Activated CD8-positive, alpha-beta memory T cell treated with anti-CD3 and anti-CD28 coated beads, Interleukin-2, amount 10 ng/mL, durations not matched to agents 7 days and 5 days (primary cell): Measurements from ENCODE around the gene GYG2. TPM values are rescaled to one million over a fixed set of nuclear protein-coding genes. Genes with fewer than 3 reads are reported as not detected.

Source experiments
- ATAC-seq: fragments of 150-1000 bp; cut with Tn5 transposase; one replicate; pipeline ENCODE4 v1.10.0; 2021; ENCODE audit warnings: moderate library complexity
- CTCF ChIA-PET: fragments of 350-600 bp; sonication (Branson Sonifier 250); formaldehyde crosslinking; loops from one replicate; lab custom pipeline; 2021; ENCODE audit warnings: antibody characterized with exemption; lab: Charles Lee
- DNase-seq: peaks from one replicate; pipeline ENCODE4 v3.0.0-alpha.2; 2020
- H3K27ac Mint-ChIP-seq: one replicate; pipeline ENCODE4 v1.8.0; 2021; ENCODE audit warnings: mild to moderate bottlenecking, mixed read lengths
- H3K27me3 Mint-ChIP-seq: one replicate; pipeline ENCODE4 v1.8.0; 2021; ENCODE audit warnings: mixed read lengths
- H3K36me3 Mint-ChIP-seq: one replicate; pipeline ENCODE4 v1.8.0; 2021; ENCODE audit warnings: mild to moderate bottlenecking, mixed read lengths
- H3K4me1 Mint-ChIP-seq: one replicate; pipeline ENCODE4 v1.8.0; 2021; ENCODE audit warnings: mixed read lengths
- H3K4me3 Mint-ChIP-seq: one replicate; pipeline ENCODE4 v1.8.0; 2021; ENCODE audit warnings: mild to moderate bottlenecking, moderate library complexity, mixed read lengths
- H3K9me3 Mint-ChIP-seq: one replicate; pipeline ENCODE4 v1.8.0; 2022; ENCODE audit warnings: low read depth, mixed read lengths
- total RNA-seq, 2 experiments: library from RNA; stranded (reverse); gene quantifications; one replicate each; pipeline ENCODE4 v1.2.3, GENCODE V29; 2021

GYG2 gene
- total RNA-seq, 2 experiments from 2014 or later = not detected

- no peak overlapping the region for H3K27ac Mint-ChIP-seq
Observed at GRCh38 chrX:2824886-2825285, 3.8 kb upstream of the GYG2 start.

GRCh38 chrX:2828959-2829411 lies 255 bp downstream of the GYG2 start:
- no peaks in the 10 kb centered on the region for H3K36me3 Mint-ChIP-seq
- no peak overlapping the region for H3K27ac Mint-ChIP-seq
- no peak overlapping the region for H3K4me3 Mint-ChIP-seq
- no peak for DNase-seq
- CTCF ChIA-PET = no interaction called here
- H3K9me3 Mint-ChIP-seq = no peaks in the 10 kb centered on the region
- H3K27me3 Mint-ChIP-seq = peaks cover 3% of the 10 kb centered on the region
- H3K4me1 Mint-ChIP-seq = no peaks in the 10 kb centered on the region
- no peak for ATAC-seq

More at GRCh38 chrX:2824886-2825285, 3.8 kb upstream of the GYG2 start:
- H3K4me3 Mint-ChIP-seq = no peak overlapping the region
- CTCF ChIA-PET = no interaction called here
- H3K36me3 Mint-ChIP-seq = no peaks in the 10 kb centered on the region
- no peaks in the 10 kb centered on the region for H3K9me3 Mint-ChIP-seq
- peaks cover 7% of the 10 kb centered on the region for H3K4me1 Mint-ChIP-seq
- peaks cover 3% of the 10 kb centered on the region for H3K27me3 Mint-ChIP-seq
- ATAC-seq (no peak), DNase-seq (no peak)

- H3K27me3 Mint-ChIP-seq = peaks cover 3% of the 10 kb centered on the region
- H3K9me3 Mint-ChIP-seq = no peaks in the 10 kb centered on the region
Observed at GRCh38 chrX:2829469-2830246, 928 bp downstream of the GYG2 start.

GRCh38 chrX:2831471-2832228 lies 2.9 kb downstream of the GYG2 start:
- DNase-seq (no peak), ATAC-seq (no peak)
- Mint-ChIP-seq H3K4me3 (no peak overlapping the region), H3K36me3 (no peaks in the 10 kb centered on the region), H3K27me3 (peaks cover 3% of the 10 kb centered on the region), H3K4me1 (no peaks in the 10 kb centered on the region), H3K27ac (no peak overlapping the region), H3K9me3 (no peaks in the 10 kb centered on the region)
- CTCF ChIA-PET = no interaction called here

More at GRCh38 chrX:2829469-2830246, 928 bp downstream of the GYG2 start:
- ATAC-seq (no peak), DNase-seq (no peak)
- no peak overlapping the region for H3K27ac Mint-ChIP-seq
- no peak overlapping the region for H3K4me3 Mint-ChIP-seq
- CTCF ChIA-PET = no interaction called here
- no peaks in the 10 kb centered on the region for H3K4me1 Mint-ChIP-seq
- no peaks in the 10 kb centered on the region for H3K36me3 Mint-ChIP-seq

- H3K4me3 Mint-ChIP-seq = no peak overlapping the region
- DNase-seq (no peak), ATAC-seq (no peak)
- no peak overlapping the region for H3K27ac Mint-ChIP-seq
- CTCF ChIA-PET = no interaction called here
- no peaks in the 10 kb centered on the region for H3K27me3 Mint-ChIP-seq
- H3K4me1 Mint-ChIP-seq = no peaks in the 10 kb centered on the region
- H3K9me3 Mint-ChIP-seq = peaks cover 3% of the 10 kb centered on the region
- no peaks in the 10 kb centered on the region for H3K36me3 Mint-ChIP-seq
Observed at GRCh38 chrX:2837961-2838360, 9.2 kb downstream of the GYG2 start.

GRCh38 chrX:2840961-2841360 lies 12.2 kb downstream of the GYG2 start:
- Mint-ChIP-seq H3K9me3 (peaks cover 5% of the 10 kb centered on the region), H3K4me1 (no peaks in the 10 kb centered on the region), H3K36me3 (no peaks in the 10 kb centered on the region), H3K27me3 (no peaks in the 10 kb centered on the region), H3K27ac (no peak overlapping the region), H3K4me3 (no peak overlapping the region)
- ATAC-seq (no peak), DNase-seq (no peak)
- CTCF ChIA-PET = no interaction called here

GRCh38 chrX:2841537-2841936 lies 12.8 kb downstream of the GYG2 start:
- CTCF ChIA-PET = no interaction called here
- H3K27me3 Mint-ChIP-seq = no peaks in the 10 kb centered on the region
- H3K36me3 Mint-ChIP-seq = no peaks in the 10 kb centered on the region
- DNase-seq (no peak), ATAC-seq (no peak)
- no peak overlapping the region for H3K4me3 Mint-ChIP-seq
- peaks cover 5% of the 10 kb centered on the region for H3K9me3 Mint-ChIP-seq
- no peak overlapping the region for H3K27ac Mint-ChIP-seq
- H3K4me1 Mint-ChIP-seq = no peaks in the 10 kb centered on the region

GRCh38 chrX:2846992-2847391 lies 18.3 kb downstream of the GYG2 start:
- no peaks in the 10 kb centered on the region for H3K27me3 Mint-ChIP-seq
- H3K9me3 Mint-ChIP-seq = peaks cover 2% of the 10 kb centered on the region
- H3K36me3 Mint-ChIP-seq = no peaks in the 10 kb centered on the region
- no peak overlapping the region for H3K4me3 Mint-ChIP-seq
- no peaks in the 10 kb centered on the region for H3K4me1 Mint-ChIP-seq
- H3K27ac Mint-ChIP-seq = no peak overlapping the region
- ATAC-seq (no peak), DNase-seq (no peak)
- CTCF ChIA-PET = no interaction called here

GRCh38 chrX:2848871-2849301 lies 20.2 kb downstream of the GYG2 start:
- no peak overlapping the region for H3K27ac Mint-ChIP-seq
- H3K27me3 Mint-ChIP-seq = no peaks in the 10 kb centered on the region
- DNase-seq = no peak
- no peaks in the 10 kb centered on the region for H3K9me3 Mint-ChIP-seq
- no peaks in the 10 kb centered on the region for H3K4me1 Mint-ChIP-seq
- H3K36me3 Mint-ChIP-seq = no peaks in the 10 kb centered on the region
- H3K4me3 Mint-ChIP-seq = no peak overlapping the region
- CTCF ChIA-PET = no interaction called here
- ATAC-seq = no peak

GRCh38 chrX:2854918-2855317 lies 26.2 kb downstream of the GYG2 start:
- Mint-ChIP-seq H3K9me3 (no peaks in the 10 kb centered on the region), H3K36me3 (no peaks in the 10 kb centered on the region), H3K27ac (no peak overlapping the region), H3K4me3 (no peak overlapping the region), H3K27me3 (no peaks in the 10 kb centered on the region), H3K4me1 (no peaks in the 10 kb centered on the region)
- DNase-seq = no peak
- CTCF ChIA-PET = no interaction called here
- ATAC-seq = no peak

- H3K4me1 Mint-ChIP-seq = no peaks in the 10 kb centered on the region
- no peaks in the 10 kb centered on the region for H3K27me3 Mint-ChIP-seq
- CTCF ChIA-PET = no interaction called here
- H3K27ac Mint-ChIP-seq = no peak overlapping the region
- DNase-seq = no peak
- H3K36me3 Mint-ChIP-seq = no peaks in the 10 kb centered on the region
- ATAC-seq = no peak
- H3K4me3 Mint-ChIP-seq = no peak overlapping the region
- no peaks in the 10 kb centered on the region for H3K9me3 Mint-ChIP-seq
Observed at GRCh38 chrX:2855761-2856160, 27.0 kb downstream of the GYG2 start.

GRCh38 chrX:2857566-2857965 lies 28.8 kb downstream of the GYG2 start:
- Mint-ChIP-seq H3K9me3 (no peaks in the 10 kb centered on the region), H3K4me1 (no peaks in the 10 kb centered on the region), H3K27me3 (no peaks in the 10 kb centered on the region), H3K36me3 (no peaks in the 10 kb centered on the region), H3K4me3 (no peak overlapping the region), H3K27ac (no peak overlapping the region)
- DNase-seq (no peak), ATAC-seq (no peak)
- CTCF ChIA-PET = no interaction called here

- DNase-seq (no peak), ATAC-seq (no peak)
- Mint-ChIP-seq H3K4me1 (no peaks in the 10 kb centered on the region), H3K4me3 (no peak overlapping the region), H3K27me3 (no peaks in the 10 kb centered on the region), H3K27ac (no peak overlapping the region), H3K9me3 (no peaks in the 10 kb centered on the region), H3K36me3 (no peaks in the 10 kb centered on the region)
- CTCF ChIA-PET = no interaction called here
Observed at GRCh38 chrX:2859197-2859797, 30.6 kb downstream of the GYG2 start.

GRCh38 chrX:2862404-2862803 lies 33.7 kb downstream of the GYG2 start:
- Mint-ChIP-seq H3K9me3 (no peaks in the 10 kb centered on the region), H3K27ac (no peak overlapping the region), H3K4me3 (no peak overlapping the region), H3K4me1 (no peaks in the 10 kb centered on the region), H3K36me3 (no peaks in the 10 kb centered on the region), H3K27me3 (no peaks in the 10 kb centered on the region)
- DNase-seq (no peak), ATAC-seq (no peak)
- CTCF ChIA-PET = no interaction called here
